AG09309 (cell line): ENCODE data around the gene GPR161.

ENCODE experiments used
- DNase-seq: peaks from one replicate; pipeline ENCODE4 v3.0.0-alpha.2; 2010; ENCODE audit warnings: low read depth
- H3K4me3 ChIP-seq: 2 replicates; pipeline ENCODE4 v1.5.1; 2011; ENCODE audit warnings: mild to moderate bottlenecking, low read depth, low read length, moderate library complexity; ENCODE audit not compliant: control insufficient read depth
- CTCF ChIP-seq: IDR thresholded peaks from 2 replicates; pipeline ENCODE4 v1.5.1; 2011; ENCODE audit warnings: mild to moderate bottlenecking, low read depth, low read length, inconsistent platforms; ENCODE audit not compliant: insufficient read depth, control insufficient read depth; ENCODE audit errors: missing control alignments

The GPR161 gene

DNA sequence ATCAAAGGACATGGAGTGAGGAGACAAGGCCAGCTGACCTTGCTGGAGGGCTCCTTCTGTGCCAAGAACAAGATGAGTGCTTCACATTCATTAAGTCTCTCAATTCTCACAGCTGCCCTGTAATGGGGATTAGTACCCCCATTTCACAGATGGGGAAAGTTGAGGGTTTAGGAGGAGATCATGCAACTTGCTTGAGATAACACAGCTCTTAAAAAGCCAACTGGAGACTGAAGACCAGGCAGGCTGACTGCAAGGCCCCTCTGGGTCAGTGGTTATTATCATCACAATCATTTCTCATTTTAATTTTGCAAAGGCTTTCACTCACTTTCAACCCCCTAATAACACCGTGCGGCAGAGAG is 46.8 kb downstream of the GPR161 start:
- TF ChIP-seq CTCF: no peak
- H3K4me3 ChIP-seq: no peak overlapping the region
- DNase-seq: no peak

DNA sequence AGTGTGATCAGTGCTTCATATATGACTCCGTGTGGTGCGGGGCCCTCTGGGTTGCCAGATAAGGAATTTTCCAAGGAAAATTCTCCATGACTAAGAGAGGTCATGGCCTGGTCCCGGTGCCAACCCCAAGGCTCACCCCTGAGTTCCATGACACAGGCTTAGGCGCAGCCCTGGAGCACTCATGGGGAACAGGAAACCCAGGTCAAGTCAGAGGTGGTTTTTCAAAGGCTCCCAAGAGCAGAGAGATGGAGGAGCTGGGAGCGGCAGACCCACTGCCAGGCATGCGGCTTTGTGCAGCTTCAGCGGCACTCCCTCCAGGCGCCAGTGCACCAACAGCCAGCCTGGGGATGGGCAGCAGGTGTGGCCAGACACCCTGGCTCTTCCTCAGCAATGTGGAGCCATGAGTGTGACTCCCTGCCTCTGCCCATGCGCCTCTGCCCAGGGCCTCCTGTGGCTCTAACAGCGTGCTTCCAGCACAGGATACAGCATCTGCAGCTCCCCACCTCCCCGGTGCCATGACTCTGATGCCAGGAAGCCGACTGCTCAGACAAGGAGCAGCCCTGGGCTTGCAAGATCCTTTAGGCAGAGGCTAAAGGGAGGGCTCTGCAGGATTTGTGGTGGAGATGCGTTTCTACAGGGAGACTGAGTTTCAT is 47.3 kb downstream of the GPR161 start:
- H3K4me3 ChIP-seq: no peak overlapping the region
- no peak for TF ChIP-seq CTCF
- DNase-seq: no peak

DNA sequence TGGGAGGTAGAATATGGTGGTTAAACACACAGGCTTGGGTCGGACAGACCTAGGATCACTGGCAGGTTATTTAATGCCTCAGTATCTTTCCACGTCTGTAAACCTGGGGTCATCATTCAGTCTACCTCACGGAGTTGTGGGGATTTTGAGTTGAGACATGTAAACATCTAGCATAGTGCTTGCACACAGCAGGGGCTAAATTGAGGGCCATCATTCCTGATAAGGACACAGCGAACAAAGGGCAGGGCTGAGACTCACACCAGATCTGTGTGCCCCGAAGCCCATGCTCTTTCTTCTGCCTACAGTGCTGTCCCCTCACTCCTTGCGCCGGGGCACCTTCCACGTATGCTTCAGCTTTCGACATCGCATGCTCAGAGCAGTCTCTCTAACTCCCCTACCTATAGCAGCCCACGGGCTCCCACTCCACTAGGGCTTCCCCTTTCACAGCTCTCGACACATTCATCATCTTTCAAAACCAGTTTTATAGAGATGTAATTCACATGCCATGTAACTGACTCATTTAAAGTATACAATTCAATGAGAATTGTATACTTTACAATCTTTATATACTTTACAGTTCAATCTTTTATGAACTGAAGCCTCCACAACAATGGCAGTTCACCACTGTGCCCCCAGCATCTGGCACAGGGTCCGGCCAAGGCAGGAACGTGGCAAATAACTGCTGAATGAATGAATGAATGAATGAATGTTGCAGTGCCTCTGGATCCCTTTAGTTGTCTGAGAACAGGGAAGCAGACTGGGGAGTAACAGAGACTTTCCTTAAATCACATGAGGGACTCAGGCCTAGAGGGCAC is 48.0 kb downstream of the GPR161 start:
- no peak for TF ChIP-seq CTCF
- DNase-seq: no peak
- H3K4me3 ChIP-seq: no peak overlapping the region

DNA sequence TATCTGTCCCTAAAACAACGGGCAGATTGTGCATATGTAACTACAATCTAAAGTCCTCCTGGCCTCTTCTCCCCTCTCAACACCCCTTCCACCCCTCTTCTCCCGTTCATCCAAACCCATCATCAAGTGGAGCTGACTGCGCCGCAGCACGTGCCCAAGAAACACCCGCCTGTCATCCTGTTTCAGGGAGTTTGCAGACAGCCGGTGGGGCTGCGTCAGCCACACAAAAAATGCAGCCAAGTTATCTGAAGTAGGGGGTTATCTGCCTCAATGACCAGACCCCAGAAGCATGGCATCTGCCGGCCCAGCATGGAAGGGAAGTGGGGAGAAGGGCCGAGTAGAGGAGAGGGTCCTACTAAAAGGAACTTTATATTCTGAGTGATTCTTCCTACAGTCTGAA is 49.0 kb downstream of the GPR161 start:
- no peak for TF ChIP-seq CTCF
- no peak overlapping the region for H3K4me3 ChIP-seq
- DNase-seq: no peak

- DNase-seq: no peak
- H3K4me3 ChIP-seq: no peak overlapping the region
- TF ChIP-seq CTCF: no peak
Observed at GRCh38 chr1:168086438-168086837, 50.3 kb downstream of the GPR161 start.

GRCh38 chr1:168085401-168085872 is 51.3 kb downstream of the GPR161 start:
- no peak for DNase-seq
- TF ChIP-seq CTCF: no peak
- H3K4me3 ChIP-seq: no peak overlapping the region
